Loucy (cell line): Measurements from ENCODE around the gene ALKBH8.

Experiments
- CTCF ChIP-seq: fragments of 200-600 bp; sonication (generic); conservative IDR thresholded peaks from 2 replicates; pipeline ENCODE4 v1.5.1; 2014; ENCODE audit warnings: mild to moderate bottlenecking, antibody characterized with exemption, low read length
- EZH2phosphoT487 ChIP-seq: fragments of 200-600 bp; IDR thresholded peaks from 2 replicates; pipeline ENCODE4 v1.6.1; 2018; ENCODE audit warnings: antibody characterized with exemption, mild to moderate bottlenecking, moderate library complexity, borderline replicate concordance

GRCh38 chr11:107496011-107496410 lies 69.5 kb downstream of the ALKBH8 start:
- TF ChIP-seq CTCF (no peak), EZH2phosphoT487 (no peak)
